K562 treated with DMSO at 1 percent for 48 hours (cell line): Measurements from ENCODE around the gene AHNAK. TPM values are rescaled to one million over a fixed set of nuclear protein-coding genes. Genes with fewer than 3 reads are reported as not detected.

Source experiments
- total RNA-seq: library from RNA; unstranded; fragments of 300-600 nt; gene quantifications from 2 replicates; pipeline ENCODE4 v1.2.3, GENCODE V29; 2022; ENCODE audit warnings: low replicate concordance; ENCODE audit errors: extremely low read depth

The AHNAK gene
- total RNA-seq: not detected in 2 replicates

DNA sequence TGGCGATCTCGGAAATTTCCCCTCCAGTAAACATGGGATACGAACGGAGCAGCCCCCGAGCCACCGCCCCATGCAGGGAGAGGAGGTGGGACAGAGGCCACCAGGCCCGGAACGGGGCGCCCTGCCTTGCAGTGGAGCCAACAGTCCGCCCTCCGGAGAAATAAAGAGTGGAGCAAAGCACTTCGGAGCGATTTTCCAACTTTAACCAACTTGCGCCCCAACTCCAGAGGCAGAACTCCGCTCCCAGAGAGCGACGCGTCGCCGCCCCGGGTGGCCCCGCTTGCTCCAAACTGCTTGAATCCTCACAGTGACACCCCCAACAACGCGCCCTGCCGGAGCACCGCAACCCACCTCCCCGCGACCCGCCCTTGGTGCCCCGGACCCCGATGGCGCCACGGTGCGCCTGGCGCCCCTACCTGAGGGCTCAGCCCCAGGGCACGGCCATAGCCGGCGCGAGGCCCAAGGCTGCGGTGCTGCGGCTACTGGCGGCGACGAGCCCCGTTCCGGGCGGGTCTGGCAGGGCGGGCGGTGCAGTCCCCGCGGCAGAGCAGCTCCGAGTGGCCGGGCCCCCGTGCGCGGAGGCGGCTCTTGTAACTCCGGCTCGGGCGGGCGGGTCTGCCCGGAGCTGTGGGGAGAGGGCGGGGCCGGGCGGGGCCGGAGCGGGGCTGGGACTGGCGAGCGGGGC lies at the start of gene AHNAK:
Gene AHNAK, minus strand, starts transcription at position 563 of the 685 bp plus-strand sequence. CDS start 10,708 bp downstream, outside the sequence.

GRCh38 chr11:62591448-62592145 lies 45.0 kb upstream of the AHNAK start, which contains the start of gene TUT1:
Gene TUT1 (minus strand): TSS chr11:62591523. CDS start chr11:62591485, 38 bp downstream.

DNA sequence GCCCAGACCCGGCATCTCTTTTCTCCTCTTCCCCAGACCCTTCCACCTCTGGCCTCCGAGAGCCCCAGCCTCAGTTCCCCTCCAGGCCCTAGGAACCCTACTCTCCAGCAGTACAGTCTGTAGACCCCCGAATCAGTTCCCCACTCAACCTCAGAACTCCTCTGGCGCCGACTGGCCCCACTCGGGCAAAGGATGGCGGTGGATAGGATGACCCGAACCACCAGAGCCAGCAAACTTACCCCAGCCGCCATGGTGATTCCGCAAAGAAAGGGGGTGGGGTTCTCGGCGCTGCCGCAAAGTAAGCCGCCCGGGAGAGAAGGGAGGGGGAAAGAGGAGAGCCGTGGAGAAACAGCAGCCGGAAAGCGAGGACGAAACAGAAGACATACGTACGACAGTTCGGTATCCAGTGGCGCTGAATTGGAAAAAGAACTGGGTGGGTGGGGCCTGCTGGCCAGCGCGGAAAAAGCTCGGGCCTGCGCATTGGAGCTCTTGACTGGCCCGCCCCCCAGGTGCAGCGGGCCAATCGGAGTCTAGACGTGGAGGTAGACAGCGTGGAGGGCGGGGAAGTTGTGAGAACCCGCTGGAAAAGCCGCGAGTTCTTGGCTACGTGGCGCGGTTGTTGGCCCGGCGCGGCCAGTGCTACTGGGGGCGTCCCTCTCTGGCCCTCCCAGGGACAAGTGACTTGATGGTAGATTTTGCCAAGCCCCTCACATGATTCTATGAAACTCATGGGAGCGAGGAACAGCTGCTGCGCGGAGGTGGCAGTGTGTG lies 27.2 kb upstream of the AHNAK start, which contains the start of gene EEF1G:
Gene EEF1G, minus strand, starts transcription at position 300 of the 771 bp plus-strand sequence. Its CDS starts 49 bp downstream, at position 251.

DNA sequence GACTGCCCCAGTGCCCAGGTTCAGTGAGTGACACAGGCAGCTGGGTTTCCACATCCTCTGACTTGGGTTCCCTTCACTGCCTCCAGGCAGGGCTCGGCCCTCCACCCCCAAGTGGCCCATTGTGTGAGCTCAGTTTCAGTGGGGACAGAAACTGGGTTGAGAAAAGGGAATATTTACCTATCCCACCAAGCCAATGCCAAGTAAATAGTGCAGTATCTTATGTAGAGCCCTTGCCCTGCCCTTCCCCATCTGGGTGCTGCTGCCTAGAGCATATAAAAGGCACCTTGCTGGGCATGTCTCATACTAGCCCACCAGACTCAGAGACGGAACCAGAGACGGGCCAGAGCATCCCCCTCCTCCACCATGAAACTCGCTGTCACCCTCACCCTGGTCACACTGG lies 127.9 kb downstream of the AHNAK start, which contains the start of gene SCGB1A1:
Gene SCGB1A1, plus strand, starts transcription at position 301 of the 400 bp plus-strand sequence. Its CDS starts 63 bp downstream, at position 364.

Other genes with a start within 250 kb of the AHNAK start
- not detected in 2 replicates for gene SCGB1D4, start 247.7 kb downstream of the AHNAK start, total RNA-seq
- not detected in 2 replicates for gene ASRGL1, start 209.4 kb downstream of the AHNAK start, total RNA-seq
- gene SCGB1A1, start 127.8 kb downstream of the AHNAK start, total RNA-seq: not detected in 2 replicates
- gene EEF1G, start 27.1 kb upstream of the AHNAK start, total RNA-seq: 2,176 and 4,535 TPM in 2 replicates
- gene TUT1, start 44.7 kb upstream of the AHNAK start, total RNA-seq: not detected in 2 replicates
- gene MTA2, start 55.1 kb upstream of the AHNAK start, total RNA-seq: not detected in 2 replicates
- not detected in 2 replicates for gene EML3, start 66.0 kb upstream of the AHNAK start, total RNA-seq
- gene ROM1, start 66.5 kb upstream of the AHNAK start, total RNA-seq: not detected in 2 replicates
- gene B3GAT3, start 75.2 kb upstream of the AHNAK start, total RNA-seq: not detected in 2 replicates
- 252 TPM in 1 of 2 replicates, not detected in the other for gene GANAB, start 99.8 kb upstream of the AHNAK start, total RNA-seq
- gene INTS5, start 106.5 kb upstream of the AHNAK start, total RNA-seq: not detected in 2 replicates
- gene C11orf98, start 118.4 kb upstream of the AHNAK start, total RNA-seq: not detected in 2 replicates
- gene CSKMT, start 118.5 kb upstream of the AHNAK start, total RNA-seq: not detected in 2 replicates
- gene UQCC3, start 124.9 kb upstream of the AHNAK start, total RNA-seq: not detected in 2 replicates
- not detected in 2 replicates for gene LBHD1, start 125.5 kb upstream of the AHNAK start, total RNA-seq
- 582 TPM in 1 of 2 replicates, not detected in the other for gene UBXN1, start 132.3 kb upstream of the AHNAK start, total RNA-seq
- not detected in 2 replicates for gene LRRN4CL, start 142.7 kb upstream of the AHNAK start, total RNA-seq
- gene BSCL2, start 160.6 kb upstream of the AHNAK start, total RNA-seq: not detected in 2 replicates
- not detected in 2 replicates for gene GNG3, start 160.9 kb upstream of the AHNAK start, total RNA-seq
- gene HNRNPUL2, start 180.7 kb upstream of the AHNAK start, total RNA-seq: not detected in 2 replicates
- not detected in 2 replicates for gene TTC9C, start 181.7 kb upstream of the AHNAK start, total RNA-seq
- gene ZBTB3, start 207.4 kb upstream of the AHNAK start, total RNA-seq: not detected in 2 replicates
- not detected in 2 replicates for gene POLR2G, start 214.8 kb upstream of the AHNAK start, total RNA-seq
- not detected in 2 replicates for gene TAF6L, start 224.6 kb upstream of the AHNAK start, total RNA-seq
- gene TMEM179B, start 240.6 kb upstream of the AHNAK start, total RNA-seq: not detected in 2 replicates
- gene TMEM223, start 245.2 kb upstream of the AHNAK start, total RNA-seq: not detected in 2 replicates